DND-41 (cell line): Measurements from ENCODE around the gene ZNF165.

ENCODE experiments used
- CTCF ChIP-seq: IDR thresholded peaks from 2 replicates; pipeline ENCODE4 v1.5.1; 2012; ENCODE audit warnings: borderline replicate concordance, low read length, moderate library complexity, mild to moderate bottlenecking; ENCODE audit not compliant: poor library complexity, severe bottlenecking; ENCODE audit errors: extremely low read depth
- EZH2 ChIP-seq: IDR thresholded peaks from 3 replicates; pipeline ENCODE4 v1.6.1; 2012; ENCODE audit warnings: borderline replicate concordance, low read depth, mild to moderate bottlenecking, moderate library complexity, low read length, inconsistent platforms; ENCODE audit not compliant: severe bottlenecking

DNA sequence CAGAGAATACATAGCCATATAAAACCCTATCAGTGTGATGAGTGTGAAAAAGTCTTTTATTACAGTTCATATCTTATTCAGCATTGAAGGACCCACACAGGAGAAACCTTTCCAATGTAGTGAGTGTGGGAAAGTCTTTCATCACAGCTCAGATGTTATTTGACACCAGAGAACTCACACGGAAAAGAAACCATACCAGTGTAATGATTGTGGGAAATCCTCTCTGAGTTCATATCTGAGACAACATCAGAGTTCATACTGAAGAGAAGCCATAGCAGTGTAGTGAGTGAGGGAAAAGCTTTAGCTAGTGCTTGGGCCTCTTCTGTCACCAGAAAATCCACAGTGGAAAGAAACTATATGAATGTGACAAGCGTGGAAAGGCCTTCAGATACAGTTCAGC, 35.4 kb downstream of the ZNF165 start:
- TF ChIP-seq CTCF (no peak), EZH2 (no peak)
